HG03159 (cell line): ENCODE results near the gene DDX50.
"Not testable (repeated sequence)": the region's sequence is repeated elsewhere in the genome, so short reads cannot be mapped to it uniquely, and the experiment has no call there.

Experiments used
- ATAC-seq: cut with Tn5 transposase; IDR thresholded peaks from one replicate; pipeline ENCODE4 v1.9.1; 2021; ENCODE audit warnings: mild to moderate bottlenecking, moderate library complexity; ENCODE audit not compliant: unreplicated experiment

DDX50 gene

GRCh38 chr10:68899186-68899745 lies 1.8 kb upstream of the DDX50 start:
- no peak for ATAC-seq

DNA sequence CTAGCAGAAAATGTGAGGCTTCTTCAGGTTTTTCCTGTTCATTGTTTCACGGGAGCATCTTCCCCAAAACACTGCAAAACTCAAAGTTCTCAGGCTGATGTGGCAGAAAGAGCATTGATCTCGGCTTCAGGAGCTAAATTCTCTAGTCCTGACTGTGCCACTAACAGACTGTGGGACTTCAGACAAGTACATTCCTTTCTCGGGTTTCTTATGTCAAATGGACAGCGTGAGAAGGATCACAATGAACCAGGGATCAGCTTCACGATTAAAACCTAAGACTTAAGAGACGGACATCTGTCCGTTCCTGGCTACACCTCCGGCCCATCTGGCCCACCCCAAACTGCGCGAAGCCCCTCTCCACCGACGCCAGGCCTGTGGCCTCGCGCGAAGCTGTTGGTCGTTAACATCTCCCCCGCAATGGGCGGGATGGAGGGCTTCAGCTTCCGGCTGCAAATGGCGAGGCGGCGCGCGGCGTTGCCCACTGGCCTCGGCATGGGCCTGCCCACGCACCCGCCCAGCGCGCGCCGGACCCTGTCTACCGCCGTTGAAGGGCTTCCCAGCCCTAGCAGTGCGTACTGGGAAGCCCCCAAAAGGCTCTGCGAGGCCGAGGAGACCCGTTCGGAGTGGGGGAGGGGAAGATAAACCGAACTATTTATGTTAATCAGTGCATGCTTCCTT lies 549 bp upstream of the DDX50 start:
- ATAC-seq = peak; percentile 45

GRCh38 chr10:68902382-68902781 lies 1.3 kb downstream of the DDX50 start:
- no peak for ATAC-seq

DNA sequence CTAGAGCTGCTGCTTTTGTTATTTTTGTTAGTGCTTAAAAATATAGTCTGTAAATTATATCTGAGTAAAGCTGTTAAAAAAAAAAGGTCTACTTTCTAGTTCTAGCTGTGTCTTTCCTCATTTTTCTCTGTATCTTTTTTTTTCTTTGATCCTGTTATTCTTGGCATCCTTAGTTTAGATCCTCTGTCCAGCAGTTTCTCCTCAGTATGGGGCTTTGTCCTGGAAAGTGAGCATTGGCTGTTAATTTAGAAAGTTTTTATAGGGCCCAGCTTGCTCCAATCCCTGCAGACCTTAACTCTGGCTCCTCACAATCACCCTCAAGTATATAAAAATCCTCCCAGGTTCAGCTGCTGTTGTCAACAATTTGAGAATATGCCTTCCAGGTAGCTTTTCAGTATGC lies 23.5 kb downstream of the DDX50 start:
- ATAC-seq = no peak

GRCh38 chr10:68925489-68925888 lies 24.4 kb downstream of the DDX50 start:
- ATAC-seq = no peak

- not testable (repeated sequence) for ATAC-seq
Measured at GRCh38 chr10:68929157-68929556, 28.0 kb downstream of the DDX50 start.

DNA sequence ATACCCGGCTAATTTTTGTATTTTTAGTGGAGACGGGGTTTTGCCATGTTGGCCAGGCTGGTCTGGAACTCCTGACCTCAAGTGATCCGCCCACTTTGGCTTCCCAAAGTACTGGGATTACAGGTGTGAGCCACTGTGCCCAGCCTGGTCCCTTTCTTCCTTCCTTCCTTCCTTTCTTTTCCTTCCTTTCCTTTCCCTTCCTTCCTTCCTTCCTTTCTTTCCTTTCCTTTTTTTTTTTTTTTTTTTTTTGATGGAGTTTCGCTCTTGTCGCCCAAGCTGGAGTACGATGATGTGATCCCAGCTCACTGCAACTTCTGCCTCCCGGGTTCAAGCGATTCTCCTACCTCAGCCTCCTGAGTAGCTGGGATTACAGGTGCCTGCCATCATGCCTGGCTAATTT lies 28.8 kb downstream of the DDX50 start:
- not testable (repeated sequence) for ATAC-seq

GRCh38 chr10:68932860-68933259 lies 31.7 kb downstream of the DDX50 start:
- not testable (repeated sequence) for ATAC-seq

DNA sequence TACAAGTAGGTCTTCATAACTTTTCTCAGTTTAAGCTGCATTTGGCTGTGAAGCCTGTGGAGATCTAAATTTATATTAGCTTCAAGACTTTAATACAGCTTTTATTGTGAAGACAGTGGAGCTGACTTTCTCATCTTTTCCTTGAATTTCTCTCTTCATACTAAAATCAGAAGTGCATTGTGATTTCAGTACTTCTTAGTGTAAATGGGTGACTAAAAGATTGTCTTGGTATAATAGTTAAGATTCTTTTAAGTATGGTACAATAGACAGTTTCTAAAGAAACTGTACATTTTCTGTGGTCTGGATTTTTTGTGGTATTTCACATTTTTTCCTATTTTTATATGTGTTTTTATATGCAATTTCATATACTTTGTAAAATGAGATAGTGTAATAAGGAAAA lies 33.9 kb downstream of the DDX50 start:
- ATAC-seq = no peak

GRCh38 chr10:68938117-68938516 lies 37.0 kb downstream of the DDX50 start:
- no peak for ATAC-seq

- ATAC-seq = no peak
Measured at GRCh38 chr10:68938884-68939283, 37.8 kb downstream of the DDX50 start.

- ATAC-seq = not testable (repeated sequence)
Measured at GRCh38 chr10:68940917-68941316, 39.8 kb downstream of the DDX50 start.

GRCh38 chr10:68950598-68950997 lies 49.5 kb downstream of the DDX50 start:
- ATAC-seq = no peak

DNA sequence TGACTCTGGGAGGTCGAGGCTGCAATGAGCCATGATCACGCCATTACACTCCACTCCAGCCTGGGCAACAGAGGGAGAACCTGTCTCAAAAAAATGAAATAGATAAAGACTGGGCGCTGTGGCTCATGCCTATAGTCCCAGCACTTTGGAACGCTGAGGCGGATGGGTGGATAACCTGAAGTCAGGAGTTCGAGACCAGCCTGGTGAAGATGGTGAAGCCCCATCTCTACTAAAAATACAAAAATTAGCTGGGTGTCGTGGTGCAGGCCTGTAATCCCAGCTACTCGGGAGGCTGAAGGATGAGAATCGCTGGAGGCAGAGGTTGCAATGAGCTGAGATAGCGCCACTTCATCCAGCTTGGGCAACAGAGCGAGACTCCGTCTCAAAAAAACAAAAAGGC lies 53.8 kb downstream of the DDX50 start:
- ATAC-seq = no peak

DNA sequence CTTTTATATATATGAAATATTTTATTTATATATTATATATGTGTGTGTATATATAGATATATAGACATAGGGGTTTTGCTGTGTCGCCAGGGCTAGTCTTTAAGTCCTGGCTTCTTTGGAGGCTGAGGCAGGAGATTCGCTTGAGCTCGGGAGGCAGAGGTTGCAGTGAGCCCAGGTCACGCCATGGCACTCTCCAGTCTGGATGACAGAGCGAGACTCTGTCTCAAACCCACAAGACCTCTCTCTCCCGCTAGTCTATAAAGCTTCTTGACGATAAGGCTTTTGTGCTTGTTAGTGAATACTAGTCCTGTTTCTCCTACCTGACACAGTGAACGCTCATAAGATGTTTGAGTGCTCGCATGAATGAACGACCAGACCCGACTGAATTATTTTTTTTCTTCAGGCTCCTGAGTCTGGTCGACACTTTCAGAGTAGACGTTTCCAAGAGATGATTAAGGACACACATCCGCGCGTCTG lies 54.3 kb downstream of the DDX50 start:
- ATAC-seq = peak; percentile 6

- peak; percentile 82 for ATAC-seq
Measured at GRCh38 chr10:68955832-68956532, 54.9 kb downstream of the DDX50 start, which contains the start of gene DDX21. TSS of gene DDX21 (plus strand) at chr10:68956170. CDS start at chr10:68956226, 56 bp downstream.

- no peak for ATAC-seq
Measured at GRCh38 chr10:68957284-68957615, 56.1 kb downstream of the DDX50 start.

- ATAC-seq = no peak
Measured at GRCh38 chr10:68957654-68958053, 56.5 kb downstream of the DDX50 start.

GRCh38 chr10:68959695-68960527 lies 58.8 kb downstream of the DDX50 start:
- ATAC-seq = no peak

DNA sequence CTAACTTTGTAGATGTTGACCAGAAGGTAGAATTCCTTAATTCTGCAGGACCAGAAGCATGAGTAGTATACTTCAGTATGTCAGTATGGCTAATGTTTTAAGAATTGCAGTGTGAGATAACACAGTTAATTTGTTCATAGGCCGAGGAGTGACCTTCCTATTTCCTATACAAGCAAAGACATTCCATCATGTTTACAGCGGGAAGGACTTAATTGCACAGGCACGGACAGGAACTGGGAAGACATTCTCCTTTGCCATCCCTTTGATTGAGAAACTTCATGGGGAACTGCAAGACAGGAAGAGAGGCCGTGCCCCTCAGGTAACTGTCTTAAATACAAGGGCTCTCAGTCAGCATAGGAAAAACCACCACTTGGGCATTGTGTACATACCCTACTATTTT lies 62.0 kb downstream of the DDX50 start:
- ATAC-seq = no peak

DNA sequence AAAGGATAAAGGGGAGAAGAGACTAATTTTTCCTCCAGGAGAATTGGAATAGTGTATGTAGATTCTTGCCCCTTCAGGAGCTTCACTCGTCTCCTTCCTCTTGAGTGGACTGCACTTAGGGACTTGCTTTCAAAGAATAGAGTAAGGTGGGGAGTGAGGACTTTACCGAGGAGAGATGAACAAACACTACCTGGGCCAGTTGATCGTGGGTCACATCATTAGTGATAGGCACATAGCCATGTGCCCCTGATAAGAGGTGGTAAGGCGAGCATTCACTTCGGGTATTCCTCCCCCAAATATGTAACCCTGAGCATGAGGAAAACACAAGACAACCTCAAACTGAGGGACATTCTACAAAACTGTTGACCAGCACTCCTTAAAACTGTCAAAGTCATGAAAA lies 72.9 kb downstream of the DDX50 start:
- no peak for ATAC-seq
